HEK293 (cell line): Measurements from ENCODE around the gene TFPT.
A peak's percentile ranks its signal among the peaks of the same experiment; 100 is the strongest.
"Not testable (repeated sequence)": the region's sequence is repeated elsewhere in the genome, so short reads cannot be mapped to it uniquely, and the experiment has no call there.

ENCODE experiments used
- KLF8 ChIP-seq: fragments of 450-650 bp; formaldehyde crosslinking; IDR thresholded peaks from 2 replicates; pipeline ENCODE4 v1.5.1; 2016; ENCODE audit warnings: missing biosample characterization, missing genetic modification characterization
- MZF1 ChIP-seq: fragments of 450-650 bp; formaldehyde crosslinking; IDR thresholded peaks from 2 replicates; pipeline ENCODE4 v1.5.1; 2017; ENCODE audit warnings: missing biosample characterization, missing genetic modification characterization, borderline replicate concordance
- REST ChIP-seq: fragments of 450-650 bp; formaldehyde crosslinking; IDR thresholded peaks from 2 replicates; pipeline ENCODE4 v1.5.1; 2016; ENCODE audit warnings: missing biosample characterization, missing genetic modification characterization
- SALL2 ChIP-seq: fragments of 450-650 bp; formaldehyde crosslinking; IDR thresholded peaks from 2 replicates; pipeline ENCODE4 v1.5.0; 2017; ENCODE audit warnings: missing biosample characterization, mild to moderate bottlenecking, missing genetic modification characterization, borderline replicate concordance
- TRIM28 ChIP-seq: IDR thresholded peaks from 2 replicates; pipeline ENCODE4 v1.6.1; 2011; ENCODE audit warnings: low read length, control low read depth, borderline replicate concordance
- ZBTB26 ChIP-seq: fragments of 450-650 bp; formaldehyde crosslinking; optimal IDR thresholded peaks from 2 replicates; pipeline ENCODE3; 2016; ENCODE audit warnings: missing biosample characterization, mild to moderate bottlenecking, missing genetic modification characterization
- ZNF175 ChIP-seq: fragments of 450-650 bp; formaldehyde crosslinking; IDR thresholded peaks from 2 replicates; pipeline ENCODE4 v1.5.1; 2016; ENCODE audit warnings: missing biosample characterization, missing genetic modification characterization
- ZNF514 ChIP-seq: fragments of 450-650 bp; formaldehyde crosslinking; IDR thresholded peaks from 2 replicates; pipeline ENCODE4 v1.5.1; 2016; ENCODE audit warnings: missing biosample characterization, missing genetic modification characterization
- ZNF624 ChIP-seq: fragments of 450-650 bp; formaldehyde crosslinking; IDR thresholded peaks from 2 replicates; pipeline ENCODE4 v1.5.1; 2017; ENCODE audit warnings: missing biosample characterization, missing genetic modification characterization
- ZNF776 ChIP-seq: fragments of 450-650 bp; formaldehyde crosslinking; IDR thresholded peaks from 2 replicates; pipeline ENCODE4 v1.5.0; 2017; ENCODE audit warnings: missing biosample characterization, missing genetic modification characterization, borderline replicate concordance
- ZNF777 ChIP-seq: fragments of 450-650 bp; formaldehyde crosslinking; IDR thresholded peaks from 2 replicates; pipeline ENCODE4 v1.5.1; 2017; ENCODE audit warnings: missing biosample characterization, missing genetic modification characterization, borderline replicate concordance
- TF ChIP-seq, protein P1 (sequence below): fragments of 450-650 bp; formaldehyde crosslinking; IDR thresholded peaks from 2 replicates; pipeline ENCODE4 v1.5.1; 2016; ENCODE audit warnings: missing biosample characterization, missing genetic modification characterization
- TF ChIP-seq, protein P2 (sequence below): fragments of 450-650 bp; formaldehyde crosslinking; IDR thresholded peaks from 2 replicates; pipeline ENCODE4 v1.5.1; 2016; ENCODE audit warnings: missing biosample characterization, missing genetic modification characterization

DNA sequence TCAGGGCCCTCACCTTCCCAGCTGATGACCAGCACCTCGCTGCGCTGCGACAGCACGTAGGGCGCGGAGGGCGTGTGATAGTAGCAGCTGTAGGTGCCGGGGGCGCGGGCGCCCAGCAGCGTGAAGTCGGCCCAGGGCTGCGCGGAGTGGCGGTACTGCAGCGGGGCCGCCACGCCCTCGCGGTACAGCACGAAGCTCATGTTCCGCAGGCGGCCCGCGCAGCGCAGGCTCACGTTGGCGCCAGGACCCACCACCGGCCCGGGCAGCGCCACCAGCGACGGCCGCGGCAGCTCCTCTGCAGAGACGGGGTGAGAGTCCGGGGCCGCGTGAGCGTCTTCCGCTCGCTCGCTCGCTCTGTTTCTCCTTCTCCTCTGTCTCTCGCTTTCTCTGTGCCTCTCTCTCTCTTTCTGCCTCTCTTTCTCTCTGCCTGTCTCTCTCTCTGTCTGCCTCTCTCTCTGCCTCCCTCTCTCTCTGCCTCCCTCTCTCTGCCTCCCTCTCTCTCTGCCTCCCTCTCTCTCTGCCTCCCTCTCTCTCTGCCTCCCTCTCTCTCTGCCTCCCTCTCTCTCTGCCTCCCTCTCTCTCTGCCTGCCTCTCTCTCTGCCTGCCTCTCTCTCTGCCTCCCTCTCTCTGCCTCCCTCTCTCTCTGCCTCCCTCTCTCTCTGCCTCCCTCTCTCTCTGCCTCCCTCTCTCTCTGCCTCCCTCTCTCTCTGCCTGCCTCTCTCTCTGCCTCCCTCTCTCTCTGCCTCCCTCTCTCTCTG, 19.4 kb downstream of the TFPT start:
- TF ChIP-seq, protein P1, sequence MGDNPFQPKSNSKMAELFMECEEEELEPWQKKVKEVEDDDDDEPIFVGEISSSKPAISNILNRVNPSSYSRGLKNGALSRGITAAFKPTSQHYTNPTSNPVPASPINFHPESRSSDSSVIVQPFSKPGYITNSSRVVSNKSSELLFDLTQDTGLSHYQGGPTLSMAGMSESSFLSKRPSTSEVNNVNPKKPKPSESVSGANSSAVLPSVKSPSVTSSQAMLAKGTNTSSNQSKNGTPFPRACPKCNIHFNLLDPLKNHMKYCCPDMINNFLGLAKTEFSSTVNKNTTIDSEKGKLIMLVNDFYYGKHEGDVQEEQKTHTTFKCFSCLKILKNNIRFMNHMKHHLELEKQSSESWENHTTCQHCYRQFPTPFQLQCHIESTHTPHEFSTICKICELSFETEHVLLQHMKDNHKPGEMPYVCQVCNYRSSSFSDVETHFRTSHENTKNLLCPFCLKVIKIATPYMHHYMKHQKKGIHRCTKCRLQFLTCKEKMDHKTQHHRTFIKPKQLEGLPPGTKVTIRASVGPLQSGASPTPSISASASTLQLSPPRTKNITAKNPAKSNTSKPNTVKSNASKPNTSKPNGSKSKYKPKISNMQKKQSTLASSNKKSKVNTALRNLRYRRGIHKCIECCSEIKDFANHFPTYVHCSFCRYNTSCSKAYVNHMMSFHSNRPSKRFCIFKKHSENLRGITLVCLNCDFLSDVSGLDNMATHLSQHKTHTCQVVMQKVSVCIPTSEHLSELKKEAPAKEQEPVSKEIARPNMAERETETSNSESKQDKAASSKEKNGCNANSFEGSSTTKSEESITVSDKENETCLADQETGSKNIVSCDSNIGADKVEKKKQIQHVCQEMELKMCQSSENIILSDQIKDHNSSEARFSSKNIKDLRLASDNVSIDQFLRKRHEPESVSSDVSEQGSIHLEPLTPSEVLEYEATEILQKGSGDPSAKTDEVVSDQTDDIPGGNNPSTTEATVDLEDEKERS (tag by site-specific recombination), result not testable (repeated sequence)
- TF ChIP-seq ZNF514 (tag by site-specific recombination); SALL2 (tag by site-specific recombination); ZNF624; ZNF776 (tag by site-specific recombination); ZNF175 (tag by site-specific recombination); REST; MZF1 (tag by site-specific recombination); TRIM28; KLF8 (tag by site-specific recombination); ZNF777 (tag by site-specific recombination): not testable (repeated sequence)
- peak; percentile 57 for TF ChIP-seq ZBTB26
- TF ChIP-seq, protein P2, sequence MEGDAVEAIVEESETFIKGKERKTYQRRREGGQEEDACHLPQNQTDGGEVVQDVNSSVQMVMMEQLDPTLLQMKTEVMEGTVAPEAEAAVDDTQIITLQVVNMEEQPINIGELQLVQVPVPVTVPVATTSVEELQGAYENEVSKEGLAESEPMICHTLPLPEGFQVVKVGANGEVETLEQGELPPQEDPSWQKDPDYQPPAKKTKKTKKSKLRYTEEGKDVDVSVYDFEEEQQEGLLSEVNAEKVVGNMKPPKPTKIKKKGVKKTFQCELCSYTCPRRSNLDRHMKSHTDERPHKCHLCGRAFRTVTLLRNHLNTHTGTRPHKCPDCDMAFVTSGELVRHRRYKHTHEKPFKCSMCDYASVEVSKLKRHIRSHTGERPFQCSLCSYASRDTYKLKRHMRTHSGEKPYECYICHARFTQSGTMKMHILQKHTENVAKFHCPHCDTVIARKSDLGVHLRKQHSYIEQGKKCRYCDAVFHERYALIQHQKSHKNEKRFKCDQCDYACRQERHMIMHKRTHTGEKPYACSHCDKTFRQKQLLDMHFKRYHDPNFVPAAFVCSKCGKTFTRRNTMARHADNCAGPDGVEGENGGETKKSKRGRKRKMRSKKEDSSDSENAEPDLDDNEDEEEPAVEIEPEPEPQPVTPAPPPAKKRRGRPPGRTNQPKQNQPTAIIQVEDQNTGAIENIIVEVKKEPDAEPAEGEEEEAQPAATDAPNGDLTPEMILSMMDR (tag by site-specific recombination), result peak; percentile 43; the same call in 1 of the 2 replicates
